Measurements from ENCODE around the gene PNCK. TPM values are rescaled to one million over a fixed set of nuclear protein-coding genes. Genes with fewer than 3 reads are reported as not detected.

The PNCK gene
- 1.1 TPM in 1 of 2 replicates, not detected in the other for total RNA-seq (2022)
- percentile 15 among the genes with signal in this experiment for Bru-seq, nascent RNA
- BruChase-seq, experiment 1, labeled RNA remaining after a 6-hour chase = not detected
- BruChase-seq, experiment 2, labeled RNA remaining after a 2-hour chase = percentile 11 among the genes with signal in this experiment
- long read RNA-seq = 0 reads

DNA sequence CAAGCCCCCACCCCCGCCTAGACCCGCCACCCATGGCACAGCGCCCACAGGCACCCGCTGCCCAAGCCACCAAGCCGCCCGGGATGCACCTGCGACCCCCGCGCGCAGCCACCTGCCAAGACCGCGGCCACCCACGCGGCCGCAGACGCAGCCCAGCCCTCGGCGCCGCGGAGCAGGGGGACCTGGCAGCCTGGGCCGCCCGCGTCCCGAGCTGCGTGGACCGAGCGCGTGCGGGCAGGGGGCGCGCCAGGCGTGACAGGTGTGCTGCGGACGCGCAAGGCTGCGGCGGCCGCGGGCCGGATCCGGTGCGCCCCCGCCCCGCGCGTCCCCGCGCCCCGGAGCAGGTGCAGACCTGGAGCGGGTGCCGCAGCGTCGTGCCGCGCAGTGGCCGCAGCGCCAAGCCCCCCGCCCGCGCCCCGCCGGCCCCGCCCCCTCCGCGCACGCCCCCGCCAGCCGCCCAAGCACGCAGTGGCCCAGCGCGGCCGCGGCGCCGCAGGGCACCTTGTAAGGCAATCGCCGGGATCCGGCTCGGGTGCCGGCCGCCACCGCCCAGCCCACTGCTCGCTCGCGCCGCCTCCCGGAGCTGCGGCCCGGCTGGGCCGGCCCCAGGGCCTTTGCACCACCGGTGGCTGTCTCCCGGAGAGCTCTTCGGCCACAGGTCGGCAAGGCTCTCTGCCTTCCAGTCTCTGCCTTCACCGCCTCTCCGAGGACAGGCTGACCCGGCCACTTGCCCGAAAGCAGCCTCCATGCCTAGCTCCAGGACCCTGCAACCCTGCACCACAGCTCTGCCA lies at the start of gene PNCK:
TSS of gene PNCK (minus strand) at position 386 of the 791 bp plus-strand sequence. CDS start 737 bp downstream, outside the sequence.
- H3K27ac Mint-ChIP-seq (ENCODE audit: unreplicated experiment) = no peak within 1 kb of the TSS

DNA sequence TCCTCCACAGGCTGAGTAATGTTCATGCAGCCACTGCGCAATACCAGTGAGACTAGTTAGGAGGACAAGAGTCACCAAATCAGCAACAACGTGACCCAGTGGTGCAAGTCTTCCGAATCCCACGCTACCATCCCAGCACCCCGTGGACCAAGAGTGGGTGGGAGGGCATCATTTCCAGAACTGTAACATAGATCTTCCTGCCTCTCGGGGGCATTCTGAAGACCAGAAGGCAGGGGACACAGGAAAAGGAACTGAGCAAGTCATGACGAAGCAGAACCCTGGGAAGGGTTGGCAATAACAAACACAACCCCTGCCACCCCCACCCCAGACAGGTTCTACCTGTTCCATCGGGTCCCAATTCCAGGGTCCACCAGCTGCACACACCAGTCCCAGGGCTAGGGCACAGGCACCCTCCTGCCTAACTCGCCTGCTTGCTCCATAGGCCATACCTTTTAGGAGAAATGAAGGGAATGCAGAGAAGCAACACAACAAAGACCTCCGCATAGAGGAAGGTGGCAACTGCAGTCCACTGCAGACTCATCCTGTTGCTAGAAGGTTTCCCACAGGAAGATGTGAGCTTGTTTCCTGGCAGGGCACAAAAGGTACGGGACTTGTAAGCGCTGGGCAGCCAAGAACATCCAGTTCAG lies 49.2 kb upstream of the PNCK start:
- CTCF ChIA-PET = interaction anchor here (1.0 kb wide), 1 partner anchor 14 kb away, joined by 3 read pairs; no protein-coding TSS in a partner anchor
- TF ChIP-seq, protein P1, sequence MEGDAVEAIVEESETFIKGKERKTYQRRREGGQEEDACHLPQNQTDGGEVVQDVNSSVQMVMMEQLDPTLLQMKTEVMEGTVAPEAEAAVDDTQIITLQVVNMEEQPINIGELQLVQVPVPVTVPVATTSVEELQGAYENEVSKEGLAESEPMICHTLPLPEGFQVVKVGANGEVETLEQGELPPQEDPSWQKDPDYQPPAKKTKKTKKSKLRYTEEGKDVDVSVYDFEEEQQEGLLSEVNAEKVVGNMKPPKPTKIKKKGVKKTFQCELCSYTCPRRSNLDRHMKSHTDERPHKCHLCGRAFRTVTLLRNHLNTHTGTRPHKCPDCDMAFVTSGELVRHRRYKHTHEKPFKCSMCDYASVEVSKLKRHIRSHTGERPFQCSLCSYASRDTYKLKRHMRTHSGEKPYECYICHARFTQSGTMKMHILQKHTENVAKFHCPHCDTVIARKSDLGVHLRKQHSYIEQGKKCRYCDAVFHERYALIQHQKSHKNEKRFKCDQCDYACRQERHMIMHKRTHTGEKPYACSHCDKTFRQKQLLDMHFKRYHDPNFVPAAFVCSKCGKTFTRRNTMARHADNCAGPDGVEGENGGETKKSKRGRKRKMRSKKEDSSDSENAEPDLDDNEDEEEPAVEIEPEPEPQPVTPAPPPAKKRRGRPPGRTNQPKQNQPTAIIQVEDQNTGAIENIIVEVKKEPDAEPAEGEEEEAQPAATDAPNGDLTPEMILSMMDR (IDR thresholded peaks at IDR 0.05; ENCODE audit: unreplicated experiment) = no peak
- peak; percentile 56 for DNase-seq
- H3K36me3 Mint-ChIP-seq (ENCODE audit: insufficient read depth, unreplicated experiment) = peaks cover 58% of the 10 kb centered on the region
- H3K9me3 Mint-ChIP-seq (ENCODE audit: low read depth, unreplicated experiment) = no peaks in the 10 kb centered on the region
- intact Hi-C loops (cut with micrococcal nuclease; ENCODE audit: unreplicated experiment) = no loop called here
- H3K27me3 Mint-ChIP-seq (ENCODE audit: unreplicated experiment) = no peaks in the 10 kb centered on the region
- BruUV-seq (replicated peaks) = no TSS peak
- peaks cover 20% of the 10 kb centered on the region for H3K4me1 Mint-ChIP-seq (ENCODE audit: low read depth, unreplicated experiment)
- H3K4me3 Mint-ChIP-seq (ENCODE audit: low read depth, unreplicated experiment) = peak overlapping the region; percentile 84
- peak overlapping the region; percentile 79 for H3K27ac Mint-ChIP-seq (ENCODE audit: unreplicated experiment)

More for the DNA sequence above, at the start of gene PNCK:
- TF ChIP-seq, protein P1 (IDR thresholded peaks at IDR 0.05; ENCODE audit: unreplicated experiment) = no peak
- no peaks in the 10 kb centered on the region for H3K4me1 Mint-ChIP-seq (ENCODE audit: low read depth, unreplicated experiment)
- intact Hi-C loops (cut with micrococcal nuclease; ENCODE audit: unreplicated experiment) = no loop called here
- H3K9me3 Mint-ChIP-seq (ENCODE audit: low read depth, unreplicated experiment) = no peaks in the 10 kb centered on the region
- H3K27me3 Mint-ChIP-seq (ENCODE audit: unreplicated experiment) = peaks cover 50% of the 10 kb centered on the region
- no peaks in the 10 kb centered on the region for H3K36me3 Mint-ChIP-seq (ENCODE audit: insufficient read depth, unreplicated experiment)
- no peak within 1 kb of the TSS for H3K4me3 Mint-ChIP-seq (ENCODE audit: low read depth, unreplicated experiment)
- DNase-seq = no peak
- BruUV-seq (replicated peaks) = no TSS peak
- CTCF ChIA-PET = interaction anchor here (0.6 kb wide), 1 partner anchor 11 kb away, joined by 4 read pairs; no protein-coding TSS in a partner anchor

DNA sequence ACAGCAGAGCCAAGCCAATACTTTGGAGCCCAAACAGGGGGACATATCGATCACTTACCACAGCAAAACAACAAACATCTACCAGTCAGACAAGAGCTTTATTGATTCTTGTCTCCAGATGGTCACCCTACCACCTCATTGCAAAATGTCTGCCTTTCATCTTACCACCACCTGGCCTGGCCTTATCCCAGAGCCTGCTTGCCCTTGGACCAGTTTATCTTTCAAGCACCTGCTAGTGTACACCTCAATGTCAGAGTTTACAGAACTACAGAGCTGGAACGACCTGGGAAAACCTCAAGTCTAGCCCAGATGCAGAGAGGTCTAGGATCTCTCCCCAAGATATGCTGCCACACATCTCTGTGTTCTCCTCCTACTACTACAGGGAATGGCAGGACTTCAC lies 46.1 kb upstream of the PNCK start:
- H3K27ac Mint-ChIP-seq (ENCODE audit: unreplicated experiment) = no peak overlapping the region
- intact Hi-C loops (cut with micrococcal nuclease; ENCODE audit: unreplicated experiment) = no loop called here
- CTCF ChIA-PET = no interaction called here
- BruUV-seq (replicated peaks) = no TSS peak
- DNase-seq = no peak
- H3K4me3 Mint-ChIP-seq (ENCODE audit: low read depth, unreplicated experiment) = no peak overlapping the region
- no peaks in the 10 kb centered on the region for H3K27me3 Mint-ChIP-seq (ENCODE audit: unreplicated experiment)
- TF ChIP-seq, protein P1 (IDR thresholded peaks at IDR 0.05; ENCODE audit: unreplicated experiment) = no peak
- peaks cover 10% of the 10 kb centered on the region for H3K4me1 Mint-ChIP-seq (ENCODE audit: low read depth, unreplicated experiment)
- peaks cover 64% of the 10 kb centered on the region for H3K36me3 Mint-ChIP-seq (ENCODE audit: insufficient read depth, unreplicated experiment)
- H3K9me3 Mint-ChIP-seq (ENCODE audit: low read depth, unreplicated experiment) = no peaks in the 10 kb centered on the region

DNA sequence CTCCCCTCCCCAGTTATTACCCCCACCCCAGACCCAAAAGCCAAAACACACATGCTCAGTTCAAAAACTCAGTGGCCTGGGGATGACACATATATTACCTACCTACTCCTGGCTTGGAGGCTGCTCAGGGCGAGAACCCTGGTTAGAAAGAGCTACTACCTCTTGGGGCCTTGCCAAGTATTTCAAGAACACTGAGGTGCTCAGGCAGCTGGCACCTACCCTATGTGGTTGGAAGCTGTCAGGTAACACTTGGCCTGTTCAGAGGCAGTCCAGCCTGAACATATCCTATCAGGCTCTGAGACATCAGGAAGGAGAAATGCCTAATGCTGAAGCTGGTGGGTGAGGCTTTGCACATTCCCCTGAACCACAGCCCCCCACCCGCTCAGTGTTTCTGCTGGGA lies 45.6 kb upstream of the PNCK start:
- H3K27me3 Mint-ChIP-seq (ENCODE audit: unreplicated experiment) = no peaks in the 10 kb centered on the region
- peaks cover 68% of the 10 kb centered on the region for H3K36me3 Mint-ChIP-seq (ENCODE audit: insufficient read depth, unreplicated experiment)
- DNase-seq = no peak
- H3K27ac Mint-ChIP-seq (ENCODE audit: unreplicated experiment) = no peak overlapping the region
- TF ChIP-seq, protein P1 (IDR thresholded peaks at IDR 0.05; ENCODE audit: unreplicated experiment) = no peak
- no TSS peak for BruUV-seq (replicated peaks)
- CTCF ChIA-PET = no interaction called here
- peaks cover 10% of the 10 kb centered on the region for H3K4me1 Mint-ChIP-seq (ENCODE audit: low read depth, unreplicated experiment)
- H3K4me3 Mint-ChIP-seq (ENCODE audit: low read depth, unreplicated experiment) = no peak overlapping the region
- intact Hi-C loops (cut with micrococcal nuclease; ENCODE audit: unreplicated experiment) = no loop called here
- no peaks in the 10 kb centered on the region for H3K9me3 Mint-ChIP-seq (ENCODE audit: low read depth, unreplicated experiment)

Measured in Calu3 (cell line).